T-helper 2 cell (primary cell): ENCODE results near the gene CTSA.
A peak's percentile ranks its signal among the peaks of the same experiment; 100 is the strongest.

ENCODE experiments used
- DNase-seq, 5 experiments: peaks; one replicate each; pipeline versions ENCODE4 v3.0.0 to v3.0.0-alpha.2; 2012 to 2022
- total RNA-seq, 2 donors: gene quantifications; one replicate each; lab custom pipeline; 2026; lab: John Stamatoyannopoulos, UW

Gene CTSA
- 52.1 to 83.3 reads per million in 2 donors for total RNA-seq

DNA sequence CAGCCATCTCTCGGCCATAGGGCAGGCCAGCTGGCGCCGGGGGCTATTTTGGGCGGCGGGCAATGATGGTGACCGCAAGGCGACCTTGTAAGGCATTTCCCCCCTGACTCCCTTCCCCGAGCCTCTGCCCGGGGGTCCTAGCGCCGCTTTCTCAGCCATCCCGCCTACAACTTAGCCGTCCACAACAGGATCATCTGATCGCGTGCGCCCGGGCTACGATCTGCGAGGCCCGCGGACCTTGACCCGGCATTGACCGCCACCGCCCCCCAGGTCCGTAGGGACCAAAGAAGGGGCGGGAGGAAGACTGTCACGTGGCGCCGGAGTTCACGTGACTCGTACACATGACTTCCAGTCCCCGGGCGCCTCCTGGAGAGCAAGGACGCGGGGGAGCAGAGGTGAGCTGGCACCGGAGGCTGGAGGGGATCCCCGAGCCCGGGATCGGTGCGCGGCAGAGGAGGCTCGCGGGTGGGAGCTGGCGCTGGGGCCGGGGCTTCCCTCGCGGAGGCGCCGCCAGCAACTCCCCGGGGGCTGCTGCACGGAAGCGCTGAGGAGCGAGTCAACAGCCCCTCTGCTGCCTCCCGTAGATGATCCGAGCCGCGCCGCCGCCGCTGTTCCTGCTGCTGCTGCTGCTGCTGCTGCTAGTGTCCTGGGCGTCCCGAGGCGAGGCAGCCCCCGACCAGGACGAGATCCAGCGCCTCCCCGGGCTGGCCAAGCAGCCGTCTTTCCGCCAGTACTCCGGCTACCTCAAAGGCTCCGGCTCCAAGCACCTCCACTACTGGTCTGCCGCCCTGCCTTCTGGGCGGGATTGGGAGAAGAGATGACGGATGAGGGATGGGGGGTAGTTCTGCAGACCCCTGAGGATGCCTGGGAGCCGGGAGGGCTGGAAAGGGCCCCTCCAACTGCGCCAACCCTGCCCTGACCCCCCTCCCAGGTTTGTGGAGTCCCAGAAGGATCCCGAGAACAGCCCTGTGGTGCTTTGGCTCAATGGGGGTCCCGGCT is at the start of gene CTSA, which contains the start of gene NEURL2:
CTSA (plus strand) TSS at position 351 of the 999 bp plus-strand sequence; CDS start at position 585, 234 bp downstream.
NEURL2 (minus strand) TSS at position 224 of the 999 bp plus-strand sequence; CDS start at position 7, 217 bp downstream.
- DNase-seq, result peak; percentile 68 to 89 (median 79)

DNA sequence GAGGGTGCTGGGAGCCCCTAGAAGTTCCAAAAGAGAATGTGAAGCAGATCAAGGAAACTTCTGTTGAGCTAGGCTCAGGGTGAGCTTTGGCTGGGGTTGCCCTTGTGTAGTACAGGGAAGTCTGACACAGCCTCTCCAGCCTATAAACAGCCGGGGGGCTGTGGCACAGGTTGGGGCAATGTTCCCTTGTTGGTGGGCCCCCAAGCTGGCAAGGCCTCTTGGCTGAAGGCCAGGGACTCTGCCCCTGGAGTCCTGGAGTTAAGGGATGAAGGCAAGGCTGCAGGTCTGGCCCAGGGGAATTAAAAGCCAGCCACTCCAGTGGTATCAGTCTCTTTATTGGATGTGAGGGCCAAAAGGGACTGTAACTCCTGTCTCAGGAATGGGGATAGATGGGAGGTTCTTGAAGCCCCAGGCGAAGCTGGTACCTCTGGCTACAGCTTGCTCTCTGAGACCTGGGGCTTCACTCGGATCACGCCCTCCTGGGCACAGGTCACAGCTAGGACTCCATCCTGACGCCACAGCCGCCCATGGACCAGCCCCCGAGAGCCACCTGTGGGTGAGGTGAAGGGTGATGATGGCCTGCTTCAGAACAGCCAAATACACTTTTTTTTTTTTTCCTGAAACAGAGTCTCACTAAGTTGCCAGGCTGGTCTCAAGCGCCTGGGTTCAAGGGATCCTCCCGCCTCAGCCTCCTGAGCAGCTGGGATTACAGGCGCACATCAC is 49.6 kb upstream of the CTSA start:
- DNase-seq, result no peak

DNA sequence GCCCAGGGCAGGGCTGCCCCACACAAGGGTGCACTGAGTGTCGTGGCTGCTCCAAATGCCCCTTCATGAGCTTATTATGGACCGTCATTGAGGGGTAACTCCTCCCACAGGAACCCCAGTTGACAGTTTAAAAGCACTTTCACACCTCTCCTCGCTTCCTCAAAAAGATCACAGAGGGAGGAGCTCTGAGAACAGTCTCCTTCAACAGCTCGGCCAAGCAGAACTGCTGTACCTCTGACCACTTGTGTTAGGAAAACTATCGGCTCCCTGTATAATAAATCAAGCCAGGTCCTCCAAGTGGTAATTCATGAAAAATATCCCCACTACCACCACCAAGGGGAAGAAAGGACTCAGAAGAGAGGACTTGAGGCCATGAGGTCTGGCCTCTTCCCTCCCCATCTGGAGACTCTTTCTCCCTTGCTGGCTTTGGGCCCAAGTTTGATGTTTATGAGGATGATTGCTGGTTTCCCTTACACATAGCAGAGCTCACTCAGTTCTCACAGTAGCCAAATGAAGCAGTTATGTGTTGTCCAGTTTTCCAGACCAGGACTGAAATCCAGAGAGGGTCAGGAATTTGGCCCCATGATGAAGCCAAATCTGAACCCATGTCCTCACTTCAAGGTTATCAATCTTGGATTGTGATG is 48.8 kb upstream of the CTSA start:
- no peak for DNase-seq

DNA sequence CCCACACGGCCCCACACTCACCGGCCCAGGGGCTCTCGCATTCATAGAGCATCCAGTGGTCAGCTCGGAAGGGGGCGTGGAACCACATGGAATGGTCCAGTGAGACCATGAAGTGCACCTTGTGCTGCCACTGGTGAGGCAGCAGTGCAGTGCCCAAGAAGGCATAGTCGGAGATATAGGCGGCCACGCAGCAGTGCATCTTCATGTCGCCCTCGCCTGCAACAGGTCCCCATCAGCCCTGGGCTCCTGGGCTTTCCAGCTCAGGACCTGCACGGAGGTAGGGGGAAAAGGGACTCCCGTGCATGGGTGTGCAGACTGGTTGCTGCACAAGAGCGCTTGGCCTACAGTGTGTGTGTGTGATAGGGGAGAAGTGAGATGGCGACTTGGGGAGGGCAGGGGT is 47.6 kb upstream of the CTSA start:
- DNase-seq, result no peak

DNA sequence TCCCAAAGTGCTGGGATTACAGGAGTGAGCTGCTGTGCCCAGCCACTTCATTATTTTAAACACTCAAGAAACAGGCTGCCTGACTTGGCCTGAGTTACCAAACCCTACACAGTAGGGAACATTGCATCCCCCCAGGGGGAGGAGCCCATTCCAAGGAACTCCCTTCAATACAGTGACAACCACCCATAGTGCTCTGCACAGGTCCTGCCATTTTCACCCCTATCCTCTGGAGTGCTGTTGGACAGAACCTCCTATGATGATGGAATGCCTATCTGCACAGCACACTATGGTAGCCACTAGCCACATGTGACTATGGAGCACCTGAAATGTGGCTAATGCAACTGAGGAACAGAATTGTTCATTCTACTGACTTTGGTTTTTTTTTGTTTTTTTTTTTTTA is 45.7 kb upstream of the CTSA start:
- no peak for DNase-seq

DNA sequence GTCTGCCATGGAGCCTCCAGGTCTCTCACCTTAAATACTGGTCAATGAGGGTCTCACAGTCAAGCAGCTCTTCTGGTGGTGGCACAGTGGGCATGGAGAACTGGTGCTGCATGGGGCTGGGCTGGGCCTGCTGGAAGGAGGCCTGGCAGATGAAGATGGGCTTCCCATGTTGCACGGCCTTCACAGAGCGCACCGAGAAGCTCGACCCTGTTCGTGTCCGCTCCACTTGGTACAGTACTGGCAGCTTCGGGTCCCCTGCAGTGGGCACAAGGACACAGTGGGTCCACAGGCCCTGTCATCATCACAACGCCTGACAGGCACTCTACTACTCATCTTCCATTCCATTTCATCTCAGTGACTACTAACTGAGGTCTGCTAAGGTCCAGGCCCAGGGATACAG is 42.7 kb upstream of the CTSA start:
- DNase-seq, result no peak

DNA sequence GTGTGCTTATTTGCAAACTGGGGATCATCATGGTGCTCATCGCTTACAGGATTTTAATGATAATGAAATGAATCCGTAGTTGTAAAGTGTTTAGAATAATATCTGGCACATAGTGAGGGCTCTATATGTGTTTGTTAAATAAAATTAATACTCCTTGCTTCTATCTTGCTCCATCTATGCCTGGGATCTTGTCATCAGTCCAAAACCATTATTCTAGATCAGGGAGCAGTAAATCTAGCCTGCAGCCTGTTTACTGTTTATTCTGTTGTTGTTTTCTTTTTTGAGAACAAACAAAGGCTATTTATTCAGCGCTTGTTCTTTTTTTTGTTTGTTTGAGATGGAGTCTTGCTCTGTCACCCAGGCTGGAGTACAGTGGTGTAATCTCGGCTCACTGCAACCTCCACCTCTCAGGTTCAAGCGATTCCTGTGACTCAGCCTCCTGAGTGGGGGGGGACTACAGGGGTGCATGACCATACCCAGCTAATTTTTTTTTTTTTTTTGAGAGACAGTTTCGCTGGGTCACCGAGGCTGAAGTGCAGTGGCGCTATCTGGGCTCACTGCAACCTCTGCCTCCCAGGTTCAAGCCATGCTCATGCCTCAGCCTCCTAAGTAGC is 42.1 kb upstream of the CTSA start:
- DNase-seq, result no peak

DNA sequence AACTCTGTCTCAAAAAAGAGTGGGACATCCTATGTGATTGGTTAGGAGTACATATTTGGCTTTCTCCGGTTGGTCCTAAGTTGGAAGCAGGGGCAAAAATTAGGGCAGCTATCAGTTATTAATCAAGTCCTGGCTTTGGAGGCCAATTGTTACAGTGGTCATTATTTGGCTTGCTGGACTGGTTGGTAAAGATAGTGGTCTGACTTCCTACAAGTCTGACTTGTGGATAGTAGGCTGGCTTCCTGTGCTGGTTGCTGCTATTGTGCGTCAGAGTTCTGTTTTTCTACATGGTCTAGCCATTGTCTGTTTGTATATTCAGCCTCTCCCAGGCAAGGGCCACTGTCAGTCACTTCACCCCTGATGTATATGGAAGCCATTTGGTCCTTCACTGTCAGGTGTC is 40.9 kb upstream of the CTSA start:
- no peak for DNase-seq

DNA sequence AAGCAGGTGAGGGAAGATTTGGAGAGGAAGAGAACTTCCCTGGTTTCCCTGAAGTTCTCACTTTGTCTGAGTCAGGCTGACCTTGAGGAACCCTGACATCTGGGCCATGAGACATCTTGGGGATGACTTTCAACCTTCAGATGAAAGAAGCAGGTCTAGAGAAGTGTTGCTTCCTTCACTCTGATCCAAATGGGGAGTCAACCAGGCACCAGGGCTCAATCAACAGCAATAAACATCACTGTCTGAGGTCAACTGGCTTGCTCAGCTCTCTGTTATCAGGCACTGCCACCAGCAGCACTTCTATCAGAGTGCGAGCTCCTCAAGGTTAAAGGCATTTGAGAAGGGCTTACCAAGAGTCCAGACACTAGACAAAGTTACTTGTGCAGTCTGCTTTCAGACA is 40.2 kb upstream of the CTSA start:
- DNase-seq, result no peak

DNA sequence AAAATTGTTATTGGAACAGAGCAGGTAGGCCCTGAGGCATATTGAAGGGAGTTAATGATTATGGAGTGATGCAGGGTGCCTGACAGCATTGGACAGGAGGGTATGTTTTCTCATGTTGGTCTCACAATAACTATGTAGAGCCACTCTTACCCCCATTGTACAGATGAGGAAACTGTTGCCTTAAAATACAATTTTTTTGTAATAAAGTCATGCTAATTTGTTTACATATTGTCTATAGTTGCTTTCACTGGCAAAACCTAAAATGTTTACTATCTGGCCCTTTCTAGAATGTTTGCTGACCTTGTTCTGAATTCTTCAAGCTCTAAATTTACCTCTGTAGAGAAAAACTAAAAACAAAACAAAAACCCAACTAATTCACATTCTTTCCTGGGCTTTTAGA is 39.6 kb upstream of the CTSA start:
- DNase-seq, result no peak

DNA sequence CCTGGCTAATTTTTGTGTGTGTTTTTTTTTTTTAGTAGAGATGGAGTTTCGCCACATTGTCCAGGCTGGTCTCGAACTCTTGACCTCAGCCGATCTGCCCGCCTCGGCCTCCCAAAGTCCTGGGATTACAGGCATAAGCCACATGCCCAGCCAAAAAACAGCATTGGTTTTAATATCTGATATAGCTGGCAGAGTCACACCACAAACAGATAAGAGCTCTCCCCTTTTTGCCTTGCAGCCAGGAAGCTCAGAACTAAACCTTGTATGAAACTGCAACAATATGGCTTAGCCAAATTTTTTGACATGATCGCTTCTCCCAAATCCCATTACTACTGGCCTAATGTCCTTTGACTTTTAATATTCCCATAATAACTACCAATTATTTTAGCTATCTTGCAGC is 38.8 kb upstream of the CTSA start:
- no peak for DNase-seq

DNA sequence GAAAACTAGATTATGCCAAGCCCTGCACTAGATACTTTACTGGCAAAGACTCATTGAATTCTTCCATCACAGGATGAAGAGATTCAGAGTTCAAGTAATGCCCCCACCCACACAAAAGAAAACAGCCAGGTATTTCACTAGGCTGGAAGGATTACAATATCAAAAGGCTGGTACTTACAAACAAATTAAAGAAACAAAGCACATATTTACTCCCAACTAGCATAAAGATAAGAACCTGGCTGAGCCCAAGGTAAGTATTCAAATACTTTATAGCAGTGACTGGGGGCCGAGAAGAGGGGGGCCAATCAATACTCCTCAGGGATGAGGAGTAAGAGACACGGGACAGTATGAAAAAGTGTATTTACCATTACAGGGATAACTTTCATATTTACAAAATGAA is 37.7 kb upstream of the CTSA start:
- no peak for DNase-seq

DNA sequence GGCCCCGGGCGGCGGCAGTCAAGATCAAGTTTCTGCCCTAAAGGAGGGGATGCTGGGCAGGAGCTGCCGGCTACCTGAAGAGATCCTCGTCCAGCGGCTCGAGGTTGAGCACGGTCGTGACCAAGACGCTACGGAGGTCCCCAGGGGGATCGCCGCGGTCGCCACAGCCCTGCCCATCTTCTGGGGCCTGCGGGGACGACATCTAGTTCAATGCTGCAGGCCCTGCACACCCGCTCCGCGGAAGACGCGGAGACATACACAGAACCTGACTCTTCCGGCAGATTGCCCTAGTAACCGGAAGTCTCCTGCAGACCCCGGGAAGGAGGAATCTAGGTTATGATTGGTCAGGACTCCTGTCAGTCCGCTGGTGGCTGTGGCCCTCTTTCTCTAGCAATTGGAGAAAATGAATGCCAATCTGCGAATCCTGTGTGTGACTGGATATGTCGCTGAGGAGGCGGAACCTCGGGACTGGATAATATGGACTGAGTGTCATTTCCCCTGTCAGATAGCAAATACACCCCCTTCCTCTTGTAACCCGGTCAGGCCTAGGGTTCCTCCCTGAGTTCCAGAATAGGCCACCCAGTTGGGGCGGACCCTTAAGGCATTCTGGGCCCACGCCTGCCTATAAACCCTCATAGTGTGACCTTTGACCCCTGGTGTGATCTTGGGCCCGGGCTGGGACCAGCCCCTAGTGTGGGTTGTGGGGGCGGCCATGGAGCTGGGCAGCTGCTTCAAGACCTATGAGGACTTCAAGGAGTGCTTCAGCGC is 33.8 kb upstream of the CTSA start, which contains the start of the genes ACOT8 and ZSWIM3:
ACOT8 (minus strand) TSS at position 279 of the 768 bp plus-strand sequence; CDS start at position 202, 77 bp downstream.
ZSWIM3 (plus strand) TSS at position 501 of the 768 bp plus-strand sequence; CDS start at position 713, 212 bp downstream.
- DNase-seq, result peak; percentile 51 to 100 (median 85)

DNA sequence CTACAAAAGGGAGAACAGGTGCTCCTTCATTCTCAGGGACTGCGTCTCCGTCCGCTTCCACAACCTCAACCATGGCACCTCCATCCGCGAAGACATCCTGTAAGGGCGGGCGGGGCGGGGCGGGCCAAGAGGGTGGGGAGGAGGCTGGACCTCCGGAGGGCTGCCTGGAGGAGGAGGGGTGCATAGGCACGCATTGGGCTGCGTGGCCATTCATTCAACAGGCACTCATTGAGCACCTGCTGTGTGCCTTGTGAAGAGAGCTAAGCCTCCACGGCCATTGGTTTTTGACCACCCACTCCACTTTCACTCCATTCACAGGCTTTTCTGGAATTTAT is 33.3 kb upstream of the CTSA start:
- peak in 2 of 5 experiments; percentile 15 to 79 for DNase-seq

DNA sequence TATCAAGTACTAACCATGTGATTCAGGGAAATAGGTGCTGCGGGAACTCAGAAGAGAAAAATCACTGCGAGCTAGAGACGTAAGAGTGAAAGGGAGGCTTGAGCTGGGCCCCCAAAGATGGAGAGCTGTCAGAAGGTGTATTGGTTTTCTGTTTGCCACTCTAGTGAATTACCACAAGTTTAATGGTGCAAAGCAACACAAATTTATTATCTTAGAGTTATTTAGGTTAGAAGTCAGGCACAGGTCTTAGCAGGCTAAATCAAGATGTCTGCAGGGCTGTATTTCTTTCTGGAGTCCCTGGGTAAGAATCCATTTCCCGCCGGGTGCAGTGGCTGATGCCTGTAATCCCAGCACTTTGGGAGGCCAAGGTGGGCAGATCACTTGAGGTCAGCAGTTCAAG is 31.2 kb upstream of the CTSA start:
- no peak for DNase-seq

DNA sequence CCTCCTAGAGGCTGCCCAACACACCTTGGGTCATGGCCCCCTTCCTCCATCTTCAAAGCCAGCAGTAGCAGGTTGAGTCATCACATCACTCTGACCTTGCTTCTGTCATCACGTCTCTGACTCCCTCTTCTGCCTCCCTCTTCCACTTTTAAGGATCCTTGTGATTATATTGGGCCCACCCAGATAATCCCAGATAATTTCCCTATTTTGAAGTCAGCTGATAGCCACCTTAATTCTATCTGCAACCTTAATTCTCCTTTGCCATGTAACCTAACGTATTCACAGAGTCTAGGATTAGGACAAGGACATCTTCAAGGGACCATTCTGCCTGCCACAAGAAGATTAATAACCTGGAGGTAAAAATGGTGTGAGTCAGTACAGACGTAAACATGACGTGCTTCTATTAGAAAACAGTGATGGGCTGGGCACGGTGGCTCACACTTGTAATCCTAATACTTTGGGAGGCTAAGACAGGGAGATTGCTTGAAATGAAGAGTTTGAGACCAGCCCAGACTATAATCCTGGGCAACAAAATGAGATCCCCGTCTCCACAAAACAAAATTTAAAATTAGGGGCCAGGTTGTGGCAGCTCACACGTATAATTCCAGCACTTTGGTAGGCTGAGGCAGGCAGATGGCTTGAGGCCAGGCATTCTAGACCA is 30.4 kb upstream of the CTSA start:
- DNase-seq, result no peak

DNA sequence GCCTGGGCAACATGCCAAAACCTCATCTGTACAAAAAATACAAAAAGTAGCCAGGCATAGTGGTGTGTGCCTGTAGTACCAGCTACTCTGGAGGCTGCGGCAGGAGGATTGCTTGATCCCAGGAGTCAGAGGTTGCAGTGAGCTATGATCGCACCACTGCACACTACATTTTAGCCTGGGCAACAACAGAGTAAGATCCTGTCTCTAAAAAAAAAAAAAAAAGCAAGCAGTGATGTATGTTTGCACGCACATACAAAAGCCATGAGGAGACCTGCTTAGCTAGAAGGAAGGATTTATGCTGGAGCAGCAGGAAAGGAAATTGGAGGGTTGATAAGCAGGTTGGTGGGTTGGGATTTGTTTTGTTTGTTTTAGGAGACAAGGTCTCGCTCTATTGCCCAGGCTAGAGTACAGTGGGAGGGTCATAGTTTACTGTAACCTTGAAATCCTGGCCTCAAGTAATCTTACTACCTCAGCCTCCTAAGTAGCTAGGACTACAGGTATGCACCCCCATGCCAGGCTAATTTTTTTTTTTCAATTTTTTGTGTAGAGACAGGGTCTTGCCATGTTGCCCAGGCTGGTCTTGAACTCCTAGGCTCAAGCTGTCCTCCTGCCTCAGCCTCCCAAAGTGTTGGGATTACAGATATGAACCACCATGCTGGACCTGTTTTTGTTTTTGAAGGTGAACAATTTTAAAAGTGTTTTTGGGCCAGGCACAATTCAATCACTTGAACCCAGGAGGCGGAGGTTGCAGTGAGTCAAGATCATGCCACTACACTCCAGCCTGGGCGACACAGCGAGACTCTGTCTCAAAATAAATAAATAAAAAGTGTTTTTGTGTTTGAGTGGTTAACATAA is 29.7 kb upstream of the CTSA start:
- no peak for DNase-seq

DNA sequence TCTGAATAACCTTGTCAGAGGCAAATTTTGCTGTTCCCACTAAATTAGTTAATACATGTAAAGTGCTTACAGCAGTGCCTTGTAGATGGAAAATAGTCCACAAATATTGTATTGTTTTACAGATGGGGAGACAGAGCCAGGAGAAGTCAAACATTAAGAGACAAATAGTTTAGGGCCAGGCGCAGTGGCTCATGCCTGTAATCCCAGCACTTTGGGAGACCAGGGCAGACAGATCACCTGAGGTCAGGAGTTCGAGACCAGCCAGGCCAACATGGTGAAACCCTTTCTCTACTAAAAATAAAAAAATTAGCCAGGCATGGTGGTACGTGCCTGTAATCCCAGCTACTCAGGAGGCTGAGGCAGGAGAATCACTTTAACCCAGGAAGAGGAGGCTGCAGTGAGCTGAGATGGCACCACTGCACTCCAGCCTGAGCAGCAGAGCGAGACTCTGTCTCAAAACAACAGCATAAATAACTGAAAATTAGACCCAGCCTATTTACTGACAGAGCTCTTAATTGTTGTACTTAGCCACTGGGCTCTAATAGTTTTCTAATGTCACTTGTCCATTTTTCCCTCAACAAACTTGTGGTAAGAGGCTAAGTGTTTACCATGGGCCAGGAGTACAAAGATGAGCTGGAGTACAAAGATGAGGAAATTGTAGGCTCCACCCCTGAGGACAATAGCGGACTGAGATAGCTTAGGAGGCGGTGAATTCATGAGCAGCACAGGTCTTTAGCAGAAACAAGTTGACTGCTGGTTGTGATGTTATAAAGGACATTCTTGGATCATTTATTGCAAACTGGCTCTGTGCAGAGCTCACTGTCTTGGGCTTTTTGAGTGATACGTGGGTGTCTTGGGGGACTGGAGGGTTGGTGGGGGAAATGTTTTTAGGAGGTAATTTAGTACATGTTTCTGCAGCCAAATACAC is 27.3 kb upstream of the CTSA start:
- no peak for DNase-seq

DNA sequence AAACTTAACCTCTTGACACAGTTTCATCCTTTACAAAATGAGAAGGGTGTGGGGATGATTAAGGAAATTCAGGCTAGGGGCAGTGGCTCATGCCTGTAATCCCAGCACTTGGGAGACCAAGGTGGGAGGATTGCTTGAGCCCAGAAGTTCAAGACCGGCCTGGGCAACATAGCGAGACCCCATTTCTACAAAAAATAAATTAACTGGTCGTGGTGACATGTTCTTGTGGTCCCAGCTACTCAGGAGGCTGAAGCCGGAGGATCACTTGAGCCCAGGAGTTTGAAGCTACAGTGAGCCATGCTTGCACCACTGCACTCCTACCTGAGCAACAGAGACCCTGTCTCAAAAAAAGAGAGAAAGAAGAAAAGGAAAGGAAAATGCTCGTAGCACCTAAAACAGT is 24.7 kb upstream of the CTSA start:
- no peak for DNase-seq
